BE2C (cell line): ENCODE data around the gene TMEM138.

Source experiments
- DNase-seq: peaks from one replicate; pipeline ENCODE4 v3.0.0-alpha.2; 2020
- H3K27me3 ChIP-seq: fragments of 250-450 bp; sonication (Bioruptor Pico); 2 replicates; pipeline ENCODE4 v1.5.1; 2020; ENCODE audit warnings: mild to moderate bottlenecking
- H3K36me3 ChIP-seq: fragments of 250-450 bp; sonication (Bioruptor Pico); 2 replicates; pipeline ENCODE4 v1.5.1; 2020; ENCODE audit warnings: mild to moderate bottlenecking
- H3K4me1 ChIP-seq: fragments of 250-450 bp; sonication (Bioruptor Pico); 2 replicates; pipeline ENCODE4 v1.5.1; 2020
- H3K4me3 ChIP-seq: 2 replicates; pipeline ENCODE4 v1.5.1; 2011; ENCODE audit warnings: low read depth, low read length
- H3K9me3 ChIP-seq: fragments of 250-450 bp; sonication (Bioruptor Pico); 2 replicates; pipeline ENCODE4 v1.5.1; 2020
- CTCF ChIP-seq: IDR thresholded peaks from 2 replicates; pipeline ENCODE4 v1.5.1; 2012; ENCODE audit warnings: mild to moderate bottlenecking, low read depth, low read length

The TMEM138 gene

GRCh38 chr11:61364012-61364675 is 2.0 kb downstream of the TMEM138 start:
- Histone ChIP-seq H3K27me3 (no peaks in the 10 kb centered on the region), H3K4me3 (no peak overlapping the region), H3K36me3 (peaks cover 40% of the 10 kb centered on the region), H3K9me3 (no peaks in the 10 kb centered on the region), H3K4me1 (peaks cover 7% of the 10 kb centered on the region)
- no peak for DNase-seq
- no peak for TF ChIP-seq CTCF

GRCh38 chr11:61367406-61367805 is 5.2 kb downstream of the TMEM138 start:
- Histone ChIP-seq H3K9me3 (no peaks in the 10 kb centered on the region), H3K4me1 (peaks cover 7% of the 10 kb centered on the region), H3K36me3 (peaks cover 43% of the 10 kb centered on the region), H3K27me3 (no peaks in the 10 kb centered on the region), H3K4me3 (no peak overlapping the region)
- no peak for TF ChIP-seq CTCF
- peak; percentile 24 for DNase-seq

- peaks cover 7% of the 10 kb centered on the region for H3K4me1 ChIP-seq
- H3K4me3 ChIP-seq, result no peak overlapping the region
- H3K9me3 ChIP-seq, result no peaks in the 10 kb centered on the region
- no peaks in the 10 kb centered on the region for H3K27me3 ChIP-seq
- TF ChIP-seq CTCF, result no peak
- peaks cover 43% of the 10 kb centered on the region for H3K36me3 ChIP-seq
- DNase-seq, result no peak
These were observed 6.5 kb downstream of the TMEM138 start for GRCh38 chr11:61368646-61369045.

- TF ChIP-seq CTCF, result no peak
- Histone ChIP-seq H3K27me3 (no peaks in the 10 kb centered on the region), H3K4me1 (peaks cover 7% of the 10 kb centered on the region), H3K4me3 (no peak overlapping the region), H3K36me3 (peaks cover 37% of the 10 kb centered on the region), H3K9me3 (no peaks in the 10 kb centered on the region)
- no peak for DNase-seq
These were observed 7.5 kb downstream of the TMEM138 start for GRCh38 chr11:61369372-61370348.

- H3K9me3 ChIP-seq, result no peaks in the 10 kb centered on the region
- no peak overlapping the region for H3K4me3 ChIP-seq
- H3K4me1 ChIP-seq, result peaks cover 7% of the 10 kb centered on the region
- DNase-seq, result no peak
- no peaks in the 10 kb centered on the region for H3K27me3 ChIP-seq
- H3K36me3 ChIP-seq, result peaks cover 32% of the 10 kb centered on the region
- TF ChIP-seq CTCF, result no peak
These were observed 8.3 kb downstream of the TMEM138 start for GRCh38 chr11:61370349-61371005.
